Activated CD4-positive, alpha-beta memory T cell treated with anti-CD3 and anti-CD28 coated beads for 36 hours (primary cell): ENCODE results near the gene VIPR2. TPM values are rescaled to one million over a fixed set of nuclear protein-coding genes. Genes with fewer than 3 reads are reported as not detected.
"Not testable (repeated sequence)": the region's sequence is repeated elsewhere in the genome, so short reads cannot be mapped to it uniquely, and the experiment has no call there.

Experiments used
- CTCF ChIA-PET: fragments of 350-600 bp; sonication (Branson Sonifier 250); formaldehyde crosslinking; loops from one replicate; lab custom pipeline; 2021; ENCODE audit warnings: antibody characterized with exemption, inconsistent platforms; lab: Charles Lee
- POLR2A ChIA-PET: fragments of 350-600 bp; sonication (Branson Sonifier 250); formaldehyde crosslinking; loops from one replicate; lab custom pipeline; 2021; ENCODE audit warnings: antibody characterized with exemption; lab: Charles Lee
- DNase-seq: peaks from one replicate; pipeline ENCODE4 v3.0.0-alpha.2; 2020
- H3K27ac Mint-ChIP-seq: one replicate; pipeline ENCODE4 v1.8.0; 2021; ENCODE audit warnings: mixed read lengths
- H3K27me3 Mint-ChIP-seq: one replicate; pipeline ENCODE4 v1.8.0; 2021; ENCODE audit warnings: mixed read lengths
- H3K36me3 Mint-ChIP-seq: one replicate; pipeline ENCODE4 v1.8.0; 2021; ENCODE audit warnings: mixed read lengths
- H3K4me1 Mint-ChIP-seq: one replicate; pipeline ENCODE4 v1.8.0; 2021; ENCODE audit warnings: low read depth, mixed read lengths
- H3K4me3 Mint-ChIP-seq: one replicate; pipeline ENCODE4 v1.8.0; 2021; ENCODE audit warnings: mild to moderate bottlenecking, mixed read lengths
- H3K9me3 Mint-ChIP-seq: one replicate; pipeline ENCODE4 v1.8.0; 2021; ENCODE audit warnings: mixed read lengths
- intact Hi-C: fragments of 100-400 bp; cut with micrococcal nuclease; formaldehyde crosslinking; loops from one replicate; pipeline ENCODE4 v1.15.1; 2023
- total RNA-seq, 2 experiments: library from RNA; stranded (reverse); gene quantifications; one replicate each; pipeline ENCODE4 v1.2.3, GENCODE V29; 2021

The VIPR2 gene
- total RNA-seq, 2 experiments from 2014 or later, result 0.55 to 0.56 TPM

- POLR2A ChIA-PET, result no interaction called here
- no peaks in the 10 kb centered on the region for H3K9me3 Mint-ChIP-seq
- peaks cover 25% of the 10 kb centered on the region for H3K4me1 Mint-ChIP-seq
- H3K4me3 Mint-ChIP-seq, result no peak overlapping the region
- H3K27me3 Mint-ChIP-seq, result peaks cover 20% of the 10 kb centered on the region
- DNase-seq, result no peak
- H3K36me3 Mint-ChIP-seq, result no peaks in the 10 kb centered on the region
- no peak overlapping the region for H3K27ac Mint-ChIP-seq
- intact Hi-C loops, result no loop called here
- CTCF ChIA-PET, result interaction anchor here (2.6 kb wide), 1 partner anchor 24 kb away, joined by 9 read pairs; no protein-coding TSS in a partner anchor
Observed at GRCh38 chr7:159000859-159001435, 143.7 kb downstream of the VIPR2 start.

GRCh38 chr7:159000070-159000469 is 144.6 kb downstream of the VIPR2 start:
- intact Hi-C loops, result no loop called here
- peaks cover 24% of the 10 kb centered on the region for H3K27me3 Mint-ChIP-seq
- no peaks in the 10 kb centered on the region for H3K36me3 Mint-ChIP-seq
- H3K4me1 Mint-ChIP-seq, result peaks cover 20% of the 10 kb centered on the region
- H3K9me3 Mint-ChIP-seq, result no peaks in the 10 kb centered on the region
- ChIA-PET POLR2A (no interaction called here), CTCF (interaction anchor here (0.8 kb wide), 1 partner anchor 23 kb away, joined by 3 read pairs; no protein-coding TSS in a partner anchor)
- no peak for DNase-seq
- H3K4me3 Mint-ChIP-seq, result no peak overlapping the region
- H3K27ac Mint-ChIP-seq, result no peak overlapping the region

DNA sequence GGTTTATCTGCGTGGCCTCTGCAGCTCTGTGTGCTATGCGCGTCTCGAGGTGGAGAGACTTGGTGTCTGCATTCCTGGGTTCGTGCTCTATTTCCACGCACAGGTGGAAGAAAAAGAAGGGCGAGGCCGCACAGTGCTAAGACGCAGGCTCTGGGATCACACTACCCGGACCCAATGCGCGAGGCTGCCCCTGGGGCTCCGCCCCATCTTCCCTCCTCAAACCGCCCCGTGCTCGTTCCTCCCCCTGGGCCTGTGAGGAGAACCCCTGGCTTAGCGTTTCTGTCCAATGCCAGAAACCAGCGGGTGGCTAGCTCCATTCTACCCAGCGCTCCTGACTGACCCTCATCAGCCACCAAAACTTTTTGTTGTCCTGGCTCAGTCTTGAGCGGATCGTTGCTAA is 145.2 kb downstream of the VIPR2 start:
- H3K4me1 Mint-ChIP-seq, result peaks cover 15% of the 10 kb centered on the region
- no peak overlapping the region for H3K27ac Mint-ChIP-seq
- H3K9me3 Mint-ChIP-seq, result peaks cover 5% of the 10 kb centered on the region
- peaks cover 29% of the 10 kb centered on the region for H3K27me3 Mint-ChIP-seq
- peaks cover 2% of the 10 kb centered on the region for H3K36me3 Mint-ChIP-seq
- no peak for DNase-seq
- ChIA-PET POLR2A (no interaction called here), CTCF (interaction anchor here (0.8 kb wide), 1 partner anchor 22 kb away, joined by 3 read pairs; no protein-coding TSS in a partner anchor)
- H3K4me3 Mint-ChIP-seq, result no peak overlapping the region
- intact Hi-C loops, result no loop called here

DNA sequence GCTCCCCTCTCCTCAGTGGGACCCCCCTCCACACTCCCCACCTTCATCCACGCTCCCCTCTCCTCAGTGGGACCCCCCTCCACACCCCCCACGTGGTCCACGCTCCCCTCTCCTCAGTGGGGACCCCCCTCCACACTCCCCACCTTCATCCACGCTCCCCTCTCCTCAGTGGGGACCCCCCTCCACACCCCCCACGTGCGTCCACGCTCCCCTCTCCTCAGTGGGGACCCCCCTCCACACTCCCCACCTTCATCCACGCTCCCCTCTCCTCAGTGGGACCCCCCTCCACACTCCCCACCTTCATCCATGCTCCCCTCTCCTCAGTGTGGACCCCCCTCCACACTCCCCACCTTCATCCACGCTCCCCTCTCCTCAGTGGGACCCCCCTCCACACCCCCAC is 146.4 kb downstream of the VIPR2 start:
- H3K4me1 Mint-ChIP-seq, CTCF ChIA-PET, POLR2A ChIA-PET, DNase-seq, H3K27ac Mint-ChIP-seq, intact Hi-C loops, H3K36me3 Mint-ChIP-seq, H3K9me3 Mint-ChIP-seq, H3K4me3 Mint-ChIP-seq: not testable (repeated sequence)
- peaks cover 41% of the 10 kb centered on the region for H3K27me3 Mint-ChIP-seq

DNA sequence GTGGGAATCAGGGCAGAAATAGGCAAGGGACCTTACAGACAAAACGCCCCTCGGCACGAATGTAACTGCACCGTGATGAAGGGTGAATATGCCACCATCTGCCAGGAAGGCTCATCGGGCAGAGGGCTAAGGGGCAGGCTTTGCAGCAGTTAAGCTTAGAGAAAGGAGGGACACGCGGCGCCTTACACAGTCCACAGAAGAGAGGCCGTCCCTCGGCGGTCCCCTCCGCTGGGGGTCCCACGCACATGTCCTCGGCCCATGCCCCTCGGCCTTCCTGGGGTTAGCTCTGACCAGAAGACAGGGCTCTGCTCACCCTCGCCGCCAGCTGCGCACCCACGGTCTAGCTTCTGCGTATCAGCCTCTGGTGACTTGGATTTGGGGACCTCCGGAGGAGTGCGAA is 147.2 kb downstream of the VIPR2 start:
- no peak overlapping the region for H3K4me3 Mint-ChIP-seq

GRCh38 chr7:158997110-158997453 is 147.6 kb downstream of the VIPR2 start:
- ChIA-PET POLR2A (no interaction called here), CTCF (interaction anchor here (0.5 kb wide), 1 partner anchor 281 kb away, joined by 3 read pairs; no protein-coding TSS in a partner anchor)
- no peak overlapping the region for H3K4me3 Mint-ChIP-seq
- H3K4me1 Mint-ChIP-seq, result peaks cover 10% of the 10 kb centered on the region
- H3K27ac Mint-ChIP-seq, result no peak overlapping the region
- intact Hi-C loops, result no loop called here
- H3K36me3 Mint-ChIP-seq, result peaks cover 2% of the 10 kb centered on the region
- H3K27me3 Mint-ChIP-seq, result peaks cover 52% of the 10 kb centered on the region
- peaks cover 8% of the 10 kb centered on the region for H3K9me3 Mint-ChIP-seq
- DNase-seq, result no peak

More for the DNA sequence above, 147.2 kb downstream of the VIPR2 start:
- H3K27me3 Mint-ChIP-seq, result peaks cover 49% of the 10 kb centered on the region
- CTCF ChIA-PET, result interaction anchor here (0.5 kb wide), 1 partner anchor 281 kb away, joined by 3 read pairs; no protein-coding TSS in a partner anchor
- POLR2A ChIA-PET, result no interaction called here
- DNase-seq, result no peak
- intact Hi-C loops, result no loop called here
- no peak overlapping the region for H3K27ac Mint-ChIP-seq
- peaks cover 8% of the 10 kb centered on the region for H3K9me3 Mint-ChIP-seq
- peaks cover 8% of the 10 kb centered on the region for H3K4me1 Mint-ChIP-seq
- peaks cover 2% of the 10 kb centered on the region for H3K36me3 Mint-ChIP-seq

DNA sequence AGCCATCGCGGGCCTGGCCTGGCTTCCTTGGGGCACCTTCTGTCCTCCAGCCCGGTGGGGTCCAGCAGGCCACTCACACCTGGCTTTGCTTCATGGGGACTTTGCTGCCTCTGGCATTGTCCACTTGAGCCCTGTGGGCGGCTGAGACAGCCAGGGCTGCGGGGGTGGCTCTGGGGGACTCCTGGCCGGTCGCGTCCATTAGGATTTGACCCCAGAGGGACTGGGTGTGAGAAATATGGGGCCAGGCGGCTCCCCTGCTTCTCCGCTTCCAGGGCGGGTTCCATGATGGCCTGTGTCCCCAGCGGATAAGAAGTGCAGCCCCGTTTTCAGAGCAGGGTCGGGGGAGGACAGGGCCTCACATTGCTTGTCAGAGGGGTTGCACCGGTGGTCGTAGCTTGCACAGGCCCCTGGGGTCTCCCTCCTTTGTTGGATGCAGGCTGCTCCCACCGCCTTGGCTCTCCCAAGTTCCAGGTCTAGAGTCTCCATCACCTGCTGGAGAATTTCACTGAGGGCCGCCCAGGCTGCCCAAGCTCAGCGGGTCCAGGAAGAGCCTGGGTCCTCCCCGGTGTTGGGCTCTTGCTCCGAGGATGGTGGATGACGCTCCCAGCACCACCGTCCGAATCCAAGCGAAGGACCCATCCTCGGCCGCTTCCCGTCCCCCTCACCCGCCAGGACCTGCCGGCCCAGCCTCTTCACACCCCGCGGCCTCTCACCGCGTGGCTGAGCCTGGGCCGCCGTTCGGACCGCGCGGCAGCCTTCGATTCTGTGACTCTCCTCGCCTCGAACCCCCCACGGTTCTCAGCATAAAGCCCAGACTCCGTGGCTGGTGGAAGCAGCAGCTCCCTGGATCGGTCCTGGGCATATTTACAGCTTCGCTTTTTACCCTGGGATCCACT is 148.2 kb downstream of the VIPR2 start:
- H3K4me1 Mint-ChIP-seq, result peaks cover 15% of the 10 kb centered on the region
- H3K27me3 Mint-ChIP-seq, result peaks cover 55% of the 10 kb centered on the region
- no peak overlapping the region for H3K27ac Mint-ChIP-seq
- DNase-seq, result no peak
- CTCF ChIA-PET, result interaction anchor here (0.5 kb wide), 1 partner anchor 280 kb away, joined by 3 read pairs; no protein-coding TSS in a partner anchor
- H3K36me3 Mint-ChIP-seq, result peaks cover 2% of the 10 kb centered on the region
- intact Hi-C loops, result no loop called here
- POLR2A ChIA-PET, result no interaction called here
- H3K9me3 Mint-ChIP-seq, result peaks cover 8% of the 10 kb centered on the region
- no peak overlapping the region for H3K4me3 Mint-ChIP-seq

- H3K4me1 Mint-ChIP-seq, result peaks cover 16% of the 10 kb centered on the region
- no peak overlapping the region for H3K27ac Mint-ChIP-seq
- DNase-seq, result no peak
- ChIA-PET POLR2A (no interaction called here), CTCF (no interaction called here)
- peaks cover 57% of the 10 kb centered on the region for H3K27me3 Mint-ChIP-seq
- peaks cover 2% of the 10 kb centered on the region for H3K36me3 Mint-ChIP-seq
- no peak overlapping the region for H3K4me3 Mint-ChIP-seq
- H3K9me3 Mint-ChIP-seq, result peaks cover 8% of the 10 kb centered on the region
- intact Hi-C loops, result no loop called here
Observed at GRCh38 chr7:158995514-158995913, 149.2 kb downstream of the VIPR2 start.

- Mint-ChIP-seq H3K4me3 (no peak overlapping the region), H3K9me3 (peaks cover 8% of the 10 kb centered on the region), H3K4me1 (peaks cover 16% of the 10 kb centered on the region), H3K27ac (no peak overlapping the region), H3K27me3 (peaks cover 59% of the 10 kb centered on the region), H3K36me3 (peaks cover 2% of the 10 kb centered on the region)
- DNase-seq, result no peak
- ChIA-PET CTCF (interaction anchor here (1.7 kb wide), 1 partner anchor 17 kb away, joined by 5 read pairs; no protein-coding TSS in a partner anchor), POLR2A (no interaction called here)
- intact Hi-C loops, result no loop called here
Observed at GRCh38 chr7:158994687-158995086, 150.0 kb downstream of the VIPR2 start.

- Mint-ChIP-seq H3K4me1 (peaks cover 16% of the 10 kb centered on the region), H3K36me3 (peaks cover 2% of the 10 kb centered on the region), H3K27me3 (peaks cover 53% of the 10 kb centered on the region), H3K9me3 (peaks cover 8% of the 10 kb centered on the region), H3K4me3 (no peak overlapping the region), H3K27ac (no peak overlapping the region)
- intact Hi-C loops, result no loop called here
- DNase-seq, result no peak
- ChIA-PET POLR2A (no interaction called here), CTCF (interaction anchor here (1.7 kb wide), 1 partner anchor 16 kb away, joined by 5 read pairs; no protein-coding TSS in a partner anchor)
Observed at GRCh38 chr7:158993591-158993990, 151.1 kb downstream of the VIPR2 start.

- intact Hi-C loops, result no loop called here
- peaks cover 8% of the 10 kb centered on the region for H3K9me3 Mint-ChIP-seq
- ChIA-PET POLR2A (no interaction called here), CTCF (interaction anchor here (0.8 to 1.7 kb wide), 2 partner anchors 15 kb away, joined by 3 to 5 read pairs; no protein-coding TSS in a partner anchor)
- no peak for DNase-seq
- H3K27me3 Mint-ChIP-seq, result peaks cover 53% of the 10 kb centered on the region
- H3K4me1 Mint-ChIP-seq, result peaks cover 16% of the 10 kb centered on the region
- peaks cover 2% of the 10 kb centered on the region for H3K36me3 Mint-ChIP-seq
- H3K27ac Mint-ChIP-seq, result no peak overlapping the region
- no peak overlapping the region for H3K4me3 Mint-ChIP-seq
Observed at GRCh38 chr7:158992759-158993158, 151.9 kb downstream of the VIPR2 start.
